ENCODE measurements around the gene RFC3.
"Not testable (repeated sequence)": the region's sequence is repeated elsewhere in the genome, so short reads cannot be mapped to it uniquely, and the experiment has no call there.

Gene RFC3

GRCh38 chr13:33817901-33818706 lies at the start of gene RFC3:
TSS of gene RFC3 (plus strand) at chr13:33818149. CDS start at chr13:33818179, 30 bp downstream.
- DNase-seq (ENCODE audit: low read depth): peak; percentile 85

- no peak for DNase-seq (ENCODE audit: low read depth)
Observed at GRCh38 chr13:33771296-33771695, 46.7 kb upstream of the RFC3 start.

GRCh38 chr13:33773790-33774462 lies 44.0 kb upstream of the RFC3 start:
- no peak for DNase-seq (ENCODE audit: low read depth)

- DNase-seq (ENCODE audit: low read depth): no peak
Observed at GRCh38 chr13:33775339-33776108, 42.4 kb upstream of the RFC3 start.

- DNase-seq (ENCODE audit: low read depth): no peak
Observed at GRCh38 chr13:33776239-33776881, 41.6 kb upstream of the RFC3 start.

GRCh38 chr13:33782631-33783030 lies 35.3 kb upstream of the RFC3 start:
- no peak for DNase-seq (ENCODE audit: low read depth)

- DNase-seq (ENCODE audit: low read depth): not testable (repeated sequence)
Observed at GRCh38 chr13:33783212-33783611, 34.7 kb upstream of the RFC3 start.

GRCh38 chr13:33784738-33785137 lies 33.2 kb upstream of the RFC3 start:
- no peak for DNase-seq (ENCODE audit: low read depth)

- DNase-seq (ENCODE audit: low read depth): no peak
Observed at GRCh38 chr13:33785384-33785783, 32.6 kb upstream of the RFC3 start.

- no peak for DNase-seq (ENCODE audit: low read depth)
Observed at GRCh38 chr13:33787051-33787591, 30.8 kb upstream of the RFC3 start.

GRCh38 chr13:33789066-33789606 lies 28.8 kb upstream of the RFC3 start:
- no peak for DNase-seq (ENCODE audit: low read depth)

- DNase-seq (ENCODE audit: low read depth): no peak
Observed at GRCh38 chr13:33789739-33790138, 28.2 kb upstream of the RFC3 start.

GRCh38 chr13:33793726-33794125 lies 24.2 kb upstream of the RFC3 start:
- no peak for DNase-seq (ENCODE audit: low read depth)

GRCh38 chr13:33794576-33794975 lies 23.4 kb upstream of the RFC3 start:
- no peak for DNase-seq (ENCODE audit: low read depth)

GRCh38 chr13:33796095-33796494 lies 21.9 kb upstream of the RFC3 start:
- DNase-seq (ENCODE audit: low read depth): no peak

- DNase-seq (ENCODE audit: low read depth): no peak
Observed at GRCh38 chr13:33797622-33798021, 20.3 kb upstream of the RFC3 start.

- DNase-seq (ENCODE audit: low read depth): no peak
Observed at GRCh38 chr13:33798023-33798422, 19.9 kb upstream of the RFC3 start.

- DNase-seq (ENCODE audit: low read depth): no peak
Observed at GRCh38 chr13:33799950-33800592, 17.9 kb upstream of the RFC3 start.

GRCh38 chr13:33800646-33801186 lies 17.2 kb upstream of the RFC3 start:
- DNase-seq (ENCODE audit: low read depth): no peak

- no peak for DNase-seq (ENCODE audit: low read depth)
Observed at GRCh38 chr13:33806470-33807248, 11.3 kb upstream of the RFC3 start.
